ENCODE data around the gene H2BK1.

GRCh38 chr7:151237244-151238189 lies 27.2 kb upstream of the H2BK1 start:
- no peak for TF ChIP-seq CTCF (IDR thresholded peaks at IDR 0.05; ENCODE audit: low read length)
- TF ChIP-seq EZH2 (optimal IDR thresholded peaks at IDR 0.05; ENCODE audit: low read depth, low read length): no peak

All from MM.1S (cell line).